ENCODE data around the gene SRSF1. TPM values are rescaled to one million over a fixed set of nuclear protein-coding genes. Genes with fewer than 3 reads are reported as not detected.
A peak's percentile ranks its signal among the peaks of the same experiment; 100 is the strongest.

Gene SRSF1
- total RNA-seq, 2 experiments from 2014 or later = 333 to 342 TPM

DNA sequence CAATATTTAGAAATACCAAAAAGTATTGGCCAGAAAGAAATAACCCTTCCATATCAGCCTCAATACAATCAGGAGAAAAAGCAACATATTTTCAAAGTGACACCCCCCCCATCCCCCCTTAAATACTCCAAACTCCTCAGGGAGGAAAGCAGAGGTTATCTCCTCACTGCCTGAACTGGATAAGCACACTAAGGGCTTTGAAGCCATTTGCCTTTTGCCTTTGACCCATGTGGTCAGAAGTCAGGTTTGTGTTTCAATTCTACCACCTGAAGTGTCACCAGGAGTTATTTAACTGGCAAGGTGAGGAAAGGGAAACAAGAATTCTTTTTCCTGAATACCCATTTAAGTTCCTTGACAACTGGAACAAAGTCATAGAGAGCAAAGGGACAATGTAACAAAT lies 15.5 kb downstream of the SRSF1 start:
- peaks cover 60% of the 10 kb centered on the region for H3K4me1 Mint-ChIP-seq (ENCODE audit: low read depth)
- H3K27me3 Mint-ChIP-seq = no peaks in the 10 kb centered on the region
- ChIA-PET POLR2A (interaction anchor here (0.7 to 12.1 kb wide), 4 partner anchors 10 to 131 kb away, joined by 3 to 230 read pairs (median 3); partner anchors contain the start of gene SRSF1), CTCF (interaction anchor here (2.4 to 12.2 kb wide), 3 partner anchors 8 to 134 kb away, joined by 6 to 177 read pairs (median 54); no protein-coding TSS in a partner anchor)
- no peak overlapping the region for H3K27ac Mint-ChIP-seq
- no peak overlapping the region for H3K4me3 Mint-ChIP-seq
- DNase-seq (no peak), ATAC-seq (no peak)
- no peaks in the 10 kb centered on the region for H3K9me3 Mint-ChIP-seq
- intact Hi-C loops (cut with micrococcal nuclease) = loop anchor here (10.0 kb wide), 1 partner anchor 123 kb away; no protein-coding TSS in a partner anchor
- H3K36me3 Mint-ChIP-seq (ENCODE audit: low read depth) = peaks cover 8% of the 10 kb centered on the region
- TF ChIP-seq, protein P1, sequence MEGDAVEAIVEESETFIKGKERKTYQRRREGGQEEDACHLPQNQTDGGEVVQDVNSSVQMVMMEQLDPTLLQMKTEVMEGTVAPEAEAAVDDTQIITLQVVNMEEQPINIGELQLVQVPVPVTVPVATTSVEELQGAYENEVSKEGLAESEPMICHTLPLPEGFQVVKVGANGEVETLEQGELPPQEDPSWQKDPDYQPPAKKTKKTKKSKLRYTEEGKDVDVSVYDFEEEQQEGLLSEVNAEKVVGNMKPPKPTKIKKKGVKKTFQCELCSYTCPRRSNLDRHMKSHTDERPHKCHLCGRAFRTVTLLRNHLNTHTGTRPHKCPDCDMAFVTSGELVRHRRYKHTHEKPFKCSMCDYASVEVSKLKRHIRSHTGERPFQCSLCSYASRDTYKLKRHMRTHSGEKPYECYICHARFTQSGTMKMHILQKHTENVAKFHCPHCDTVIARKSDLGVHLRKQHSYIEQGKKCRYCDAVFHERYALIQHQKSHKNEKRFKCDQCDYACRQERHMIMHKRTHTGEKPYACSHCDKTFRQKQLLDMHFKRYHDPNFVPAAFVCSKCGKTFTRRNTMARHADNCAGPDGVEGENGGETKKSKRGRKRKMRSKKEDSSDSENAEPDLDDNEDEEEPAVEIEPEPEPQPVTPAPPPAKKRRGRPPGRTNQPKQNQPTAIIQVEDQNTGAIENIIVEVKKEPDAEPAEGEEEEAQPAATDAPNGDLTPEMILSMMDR (IDR thresholded peaks at IDR 0.05) = no peak

DNA sequence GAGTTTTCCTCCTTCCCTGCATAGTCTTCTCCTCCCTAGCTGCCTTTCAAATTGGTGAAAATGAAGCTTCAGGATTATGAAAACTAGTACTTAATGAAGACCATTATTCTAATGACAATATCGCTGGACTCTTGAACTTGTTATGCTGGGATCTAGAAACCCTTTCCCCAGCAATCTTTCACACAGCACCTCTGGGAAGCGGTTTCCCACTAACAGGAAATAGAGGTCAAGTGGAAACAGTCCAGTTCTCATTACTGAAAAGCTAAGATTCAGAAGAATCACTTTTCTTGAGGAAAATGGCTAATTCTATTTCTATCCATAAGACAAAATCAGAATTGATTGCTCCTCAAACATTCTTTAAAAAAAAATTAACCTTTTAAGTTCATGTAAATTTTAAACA lies 17.0 kb downstream of the SRSF1 start:
- H3K4me3 Mint-ChIP-seq = peak overlapping the region; percentile 81
- TF ChIP-seq, protein P1 (IDR thresholded peaks at IDR 0.05) = no peak
- intact Hi-C loops (cut with micrococcal nuclease) = loop anchor here (10.0 kb wide), 1 partner anchor 125 kb away; no protein-coding TSS in a partner anchor
- no peak for DNase-seq
- no peaks in the 10 kb centered on the region for H3K9me3 Mint-ChIP-seq
- H3K27ac Mint-ChIP-seq = no peak overlapping the region
- POLR2A ChIA-PET = interaction anchor here (0.7 to 12.1 kb wide), 10 partner anchors 13 to 140 kb away, joined by 3 to 230 read pairs (median 4); partner anchors contain the start of genes DYNLL2, MRPS23 and SRSF1
- H3K27me3 Mint-ChIP-seq = no peaks in the 10 kb centered on the region
- CTCF ChIA-PET = interaction anchor here (0.9 to 4.1 kb wide), 7 partner anchors 10 to 132 kb away, joined by 3 to 54 read pairs (median 6); no protein-coding TSS in a partner anchor
- H3K36me3 Mint-ChIP-seq (ENCODE audit: low read depth) = peaks cover 7% of the 10 kb centered on the region
- peaks cover 62% of the 10 kb centered on the region for H3K4me1 Mint-ChIP-seq (ENCODE audit: low read depth)
- ATAC-seq = no peak

DNA sequence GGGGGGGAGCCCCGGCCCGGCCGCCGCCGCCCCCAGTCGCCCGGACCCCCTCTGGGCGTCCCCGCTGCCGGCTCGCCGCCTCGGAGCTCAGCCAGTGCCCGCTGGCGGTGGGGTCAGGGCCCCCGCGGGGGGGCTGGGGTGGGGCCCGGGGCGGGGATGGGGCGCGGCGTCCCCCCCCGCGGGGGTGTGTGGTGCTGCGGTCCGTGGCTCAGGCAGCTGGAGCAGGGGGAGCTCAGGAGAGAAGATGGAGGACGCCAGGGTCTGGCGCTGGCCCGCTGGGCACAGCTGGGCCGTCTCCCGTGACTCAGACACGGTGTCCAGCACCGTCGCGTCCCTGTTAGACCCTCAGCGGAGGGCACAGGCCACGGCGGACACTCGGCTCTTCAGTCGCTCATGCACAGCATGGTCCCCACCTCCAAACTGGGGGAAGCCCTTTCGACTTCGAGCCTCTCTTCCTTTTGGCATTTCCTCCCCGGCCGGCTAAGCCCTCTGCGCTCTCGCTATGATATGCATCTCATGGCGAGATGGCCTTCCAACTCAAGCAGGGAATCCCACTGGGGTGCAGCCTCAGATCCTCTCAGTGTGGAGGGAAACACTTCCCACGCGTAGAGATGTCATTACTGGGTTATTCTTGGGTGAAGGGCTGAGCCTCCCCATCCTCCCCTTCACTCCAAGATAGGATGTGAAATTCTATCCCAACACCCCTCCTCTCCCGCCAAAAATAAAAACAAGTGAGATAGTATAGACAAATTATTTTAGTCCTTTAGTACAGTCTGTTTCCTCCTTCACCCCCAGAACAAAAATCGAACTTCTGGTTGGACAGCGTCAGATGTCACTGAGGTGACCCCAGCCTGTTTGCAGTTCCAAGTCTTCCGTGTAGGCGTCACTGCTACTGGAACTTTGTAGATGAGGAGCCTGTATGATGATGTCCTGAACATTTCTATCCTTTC lies 18.5 kb downstream of the SRSF1 start:
- ChIA-PET POLR2A (interaction anchor here (1.0 to 12.1 kb wide), 9 partner anchors 8 to 139 kb away, joined by 3 to 230 read pairs (median 3); partner anchors contain the start of genes MRPS23 and SRSF1), CTCF (interaction anchor here (1.2 to 4.1 kb wide), 5 partner anchors 9 to 130 kb away, joined by 3 to 54 read pairs (median 6); no protein-coding TSS in a partner anchor)
- DNase-seq = peak; percentile 65
- Mint-ChIP-seq H3K9me3 (no peaks in the 10 kb centered on the region), H3K4me1 (ENCODE audit: low read depth) (peaks cover 62% of the 10 kb centered on the region), H3K36me3 (ENCODE audit: low read depth) (peaks cover 19% of the 10 kb centered on the region), H3K27ac (peak overlapping the region; percentile 89), H3K4me3 (peak overlapping the region; percentile 81), H3K27me3 (no peaks in the 10 kb centered on the region)
- TF ChIP-seq, protein P1 (IDR thresholded peaks at IDR 0.05) = no peak
- ATAC-seq = peak; percentile 60
- intact Hi-C loops (cut with micrococcal nuclease) = loop anchor here (5.0 kb wide), 1 partner anchor 36 kb away; no protein-coding TSS in a partner anchor

DNA sequence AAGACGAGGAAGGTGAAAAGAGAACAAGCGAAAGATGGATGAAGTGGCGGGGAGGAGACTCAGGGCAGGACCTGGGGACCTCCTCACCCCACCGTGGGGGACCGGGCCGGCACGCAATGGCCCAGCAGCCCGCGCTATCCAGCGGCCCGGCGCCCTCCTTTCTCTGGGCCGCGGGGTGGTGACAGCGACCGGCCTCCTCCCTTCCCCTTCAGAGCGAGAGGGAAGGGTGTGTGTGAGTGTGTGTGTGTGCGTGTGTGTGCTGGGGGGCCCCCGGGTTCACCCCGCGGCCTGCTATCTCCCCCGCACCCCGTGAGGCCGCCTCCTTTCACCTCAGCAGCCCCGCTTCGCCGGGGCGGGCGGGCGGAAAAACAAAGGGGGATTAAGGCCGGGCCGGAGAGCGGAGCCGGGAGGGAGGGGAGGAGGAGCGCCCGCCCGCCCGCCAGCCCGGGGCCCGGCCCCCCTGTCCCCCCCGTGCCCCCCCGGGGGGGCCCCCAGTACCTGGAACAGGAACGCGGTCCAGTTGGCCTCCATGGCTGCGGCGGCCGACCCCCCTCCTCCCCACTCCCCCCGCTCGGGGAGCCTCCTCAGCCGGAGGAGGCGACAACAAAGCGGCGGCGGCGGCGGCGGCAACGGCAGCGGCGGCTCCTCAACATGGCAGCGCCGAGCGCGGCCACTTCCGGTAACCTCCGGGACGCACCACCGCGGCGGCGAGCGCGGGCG lies 19.3 kb downstream of the SRSF1 start, which contains the start of gene VEZF1:
VEZF1 (minus strand) TSS at position 674 of the 720 bp plus-strand sequence; CDS start at position 531, 143 bp downstream.
- ChIA-PET CTCF (interaction anchor here (1.4 to 4.1 kb wide), 2 partner anchors 9 to 12 kb away, joined by 3 to 54 read pairs; no protein-coding TSS in a partner anchor), POLR2A (interaction anchor here (1.0 to 12.1 kb wide), 7 partner anchors 8 to 127 kb away, joined by 3 to 230 read pairs (median 4); partner anchors contain the start of gene SRSF1)
- peak; percentile 64 for ATAC-seq
- Mint-ChIP-seq H3K27me3 (no peaks in the 10 kb centered on the region), H3K4me1 (ENCODE audit: low read depth) (peaks cover 67% of the 10 kb centered on the region), H3K4me3 (peak within 1 kb of the TSS; percentile 87), H3K27ac (peak within 1 kb of the TSS; percentile 91), H3K36me3 (ENCODE audit: low read depth) (peaks cover 20% of the 10 kb centered on the region), H3K9me3 (no peaks in the 10 kb centered on the region)
- peak; percentile 81 for DNase-seq
- intact Hi-C loops (cut with micrococcal nuclease) = loop anchor here (5.0 kb wide), 1 partner anchor 35 kb away; no protein-coding TSS in a partner anchor
- TF ChIP-seq, protein P1 (IDR thresholded peaks at IDR 0.05) = no peak

Measured in activated CD8-positive, alpha-beta T cell treated with anti-CD3 and anti-CD28 coated beads for 36 hours (primary cell).